Astrocyte (in vitro differentiated cells and primary cell): ENCODE measurements around the gene PEX16.
A peak's percentile ranks its signal among the peaks of the same experiment; 100 is the strongest.

Experiments used
- CTCF ChIP-seq: IDR thresholded peaks from 2 replicates; pipeline ENCODE4 v1.5.1; 2011; ENCODE audit warnings: low read depth, mild to moderate bottlenecking, inconsistent platforms, low read length, moderate library complexity; ENCODE audit not compliant: insufficient read depth
- EZH2 ChIP-seq: IDR thresholded peaks from 2 replicates; pipeline ENCODE4 v1.6.1; 2012; ENCODE audit warnings: mild to moderate bottlenecking, low read length, inconsistent platforms; ENCODE audit not compliant: insufficient read depth

GRCh38 chr11:45885921-45886721 lies 31.6 kb downstream of the PEX16 start:
- TF ChIP-seq CTCF: no peak
- TF ChIP-seq EZH2: peak; percentile 60
